ENCODE results near the gene LST1.
"Not testable (repeated sequence)": the region's sequence is repeated elsewhere in the genome, so short reads cannot be mapped to it uniquely, and the experiment has no call there.

DNA sequence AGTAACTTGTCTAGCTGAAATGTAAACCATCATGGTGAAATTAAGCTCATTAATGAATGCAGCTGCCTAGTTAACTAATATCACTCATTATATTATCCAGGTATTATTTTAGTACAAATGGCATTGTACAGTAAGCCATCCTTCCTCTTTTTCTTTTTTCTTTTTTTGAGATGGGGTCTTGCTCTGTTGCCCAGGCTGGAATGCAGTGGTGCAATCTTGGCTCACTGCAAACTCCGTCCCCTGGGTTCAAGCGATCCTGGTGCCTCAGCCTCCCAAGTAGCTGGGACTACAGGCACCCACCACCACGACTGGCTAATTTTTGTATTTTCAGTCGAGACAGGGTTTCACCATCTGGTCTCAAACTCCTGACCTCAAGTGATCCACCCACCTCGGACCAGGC lies 4.6 kb downstream of the LST1 start:
- TF ChIP-seq, protein P1, sequence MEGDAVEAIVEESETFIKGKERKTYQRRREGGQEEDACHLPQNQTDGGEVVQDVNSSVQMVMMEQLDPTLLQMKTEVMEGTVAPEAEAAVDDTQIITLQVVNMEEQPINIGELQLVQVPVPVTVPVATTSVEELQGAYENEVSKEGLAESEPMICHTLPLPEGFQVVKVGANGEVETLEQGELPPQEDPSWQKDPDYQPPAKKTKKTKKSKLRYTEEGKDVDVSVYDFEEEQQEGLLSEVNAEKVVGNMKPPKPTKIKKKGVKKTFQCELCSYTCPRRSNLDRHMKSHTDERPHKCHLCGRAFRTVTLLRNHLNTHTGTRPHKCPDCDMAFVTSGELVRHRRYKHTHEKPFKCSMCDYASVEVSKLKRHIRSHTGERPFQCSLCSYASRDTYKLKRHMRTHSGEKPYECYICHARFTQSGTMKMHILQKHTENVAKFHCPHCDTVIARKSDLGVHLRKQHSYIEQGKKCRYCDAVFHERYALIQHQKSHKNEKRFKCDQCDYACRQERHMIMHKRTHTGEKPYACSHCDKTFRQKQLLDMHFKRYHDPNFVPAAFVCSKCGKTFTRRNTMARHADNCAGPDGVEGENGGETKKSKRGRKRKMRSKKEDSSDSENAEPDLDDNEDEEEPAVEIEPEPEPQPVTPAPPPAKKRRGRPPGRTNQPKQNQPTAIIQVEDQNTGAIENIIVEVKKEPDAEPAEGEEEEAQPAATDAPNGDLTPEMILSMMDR (IDR thresholded peaks at IDR 0.05; ENCODE audit: low read depth, low read length, missing input control) = not testable (repeated sequence)
- TF ChIP-seq, protein P2, sequence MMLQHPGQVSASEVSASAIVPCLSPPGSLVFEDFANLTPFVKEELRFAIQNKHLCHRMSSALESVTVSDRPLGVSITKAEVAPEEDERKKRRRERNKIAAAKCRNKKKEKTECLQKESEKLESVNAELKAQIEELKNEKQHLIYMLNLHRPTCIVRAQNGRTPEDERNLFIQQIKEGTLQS (IDR thresholded peaks at IDR 0.05) = not testable (repeated sequence)
- TF ChIP-seq RAD21 (IDR thresholded peaks at IDR 0.05) = not testable (repeated sequence)
